Heart left ventricle (tissue), 16 donors: ENCODE results near the gene CAMTA1. TPM values are rescaled to one million over a fixed set of nuclear protein-coding genes. Genes with fewer than 3 reads are reported as not detected.

ENCODE experiments used
- ATAC-seq, 4 donors: fragments of 200-7000 bp; cut with Tn5 transposase; one replicate each; pipeline ENCODE4 v1.9.1; 2020 to 2022; ENCODE audit warnings: moderate library complexity in 4 of 4, mild to moderate bottlenecking in 3 of 4, moderate number of reproducible peaks in 1 of 4
- DNase-seq, 5 donors: peaks; one replicate each; pipeline ENCODE4 v3.0.0-alpha.2; 2020
- H3K27ac ChIP-seq, 12 donors: fragments of 200-600 bp; sonication (generic) in 4 of 12; one replicate each; pipeline versions ENCODE4 v1.5.0 to v1.8.0; 2016 to 2022; ENCODE audit warnings: mild to moderate bottlenecking in 2 of 12
- H3K27me3 ChIP-seq, 9 donors: fragments of 200-600 bp; sonication (generic) in 2 of 9; one replicate each; pipeline versions ENCODE4 v1.5.1 to v1.8.0; 2016 to 2022; ENCODE audit warnings: mild to moderate bottlenecking in 3 of 9
- H3K36me3 ChIP-seq, 9 donors: fragments of 200-600 bp; sonication (generic) in 2 of 9; one replicate each; pipeline versions ENCODE4 v1.5.0 to v1.8.0; 2018 to 2022; ENCODE audit warnings: mild to moderate bottlenecking in 2 of 9
- H3K4me1 ChIP-seq, 12 donors: fragments of 200-600 bp; sonication (generic) in 4 of 12; one replicate each; pipeline versions ENCODE4 v1.5.0 to v1.8.0; 2016 to 2022; ENCODE audit warnings: mild to moderate bottlenecking in 3 of 12
- H3K4me3 ChIP-seq, 12 donors: fragments of 200-600 bp; sonication (generic) in 4 of 12; one replicate each; pipeline versions ENCODE4 v1.5.0 to v1.8.0; 2017 to 2022; ENCODE audit warnings: mild to moderate bottlenecking in 9 of 12, moderate library complexity in 4 of 12
- H3K9me3 ChIP-seq, 12 donors: fragments of 200-600 bp; sonication (generic) in 4 of 12; one replicate each; pipeline versions ENCODE4 v1.5.0 to v1.8.0; 2016 to 2022; ENCODE audit warnings: mild to moderate bottlenecking in 1 of 12
- CTCF ChIP-seq, 12 donors: fragments of 200-600 bp; sonication (generic) in 4 of 12; IDR thresholded peaks; one replicate each; pipeline versions ENCODE4 v1.5.0 to v1.8.0; 2018 to 2022; ENCODE audit warnings: antibody characterized with exemption in 12 of 12, mild to moderate bottlenecking in 5 of 12
- POLR2A ChIP-seq, 2 donors: fragments of 450-650 bp; IDR thresholded peaks; one replicate each; pipeline ENCODE4 v1.6.1; 2017; ENCODE audit warnings: antibody characterized with exemption in 2 of 2, mild to moderate bottlenecking in 2 of 2, moderate library complexity in 2 of 2
- WGBS, 4 donors: extraction: QIAGEN DNeasy Blood & Tissue Kit in 2 of 4; methylation state at CpG; one replicate each; pipeline versions ENCODE4 v1.1.5 to v1.1.7; 2013 to 2018; 5-methylcytosine and 5-hydroxymethylcytosine counted together
- intact Hi-C, 10 donors: fragments of 100-400 bp; cut with DNase I; formaldehyde crosslinking; loops; one replicate each; pipeline versions ENCODE4 v1.11.1 to v1.14.2; 2022
- polyA plus RNA-seq, 2 donors: library from polyadenylated mRNA; stranded (reverse); fragments of 200-250 nt; gene quantifications; one replicate each; pipeline ENCODE4 v1.2.3, GENCODE V29; 2013
- total RNA-seq, 9 donors: library from RNA; depleted of rRNA in 2 of 9; stranded (reverse); fragments of >200 nt in 2 of 9; fragmentation: NEBNext Ultra II Directional in 3 of 9; extraction: Animal tissue kit (Norgen Biotek cat#: 25700) in 3 of 9; gene quantifications; one replicate each; pipeline versions ENCODE4 v1.1.0 to v1.2.4, GENCODE V29; 2016 to 2023
- donor health status: ischemic (EF 13 %, LVEDD 7.1; RV severe dilation, severe dysfunction).
- donor health status: healthy with polysubstance abuse.
- donor health status: DM: no; HTN: yes; CAD: no.
- donor health status: DM: no; HTN: no; CAD: no.
- donor health status: ischemic (EF 25% LVEDD 6.9; RV normal size, moderate dysfunction).
- donor health status: ischemic (EF 25% LVEDD 5.7; RV mildly dilated, moderate dysfunction).
- donor health status: healthy.
- donor health status: DM: yes; HTN: yes; CAD: no.
- donor health status: ischemic (EF 35%, LVEDD 5.7; RV mildly dilated, moderate dysfunction).
- donor health status: nonischemic (EF 11% LVEDD 7.7; RV severe dilation, severe dysfunction).
- donor health status: DM: yes; HTN: yes; CAD: no.
- donor health status: PGD.
- donor health status: ischemic (EF 29% LVEDD 5.4; RV normal size, mild dysfunction).
- donor health status: nonischemic (EF 23%, LVEDD 6.1; RV moderate dilation, normal function).

The CAMTA1 gene
- total and polyA plus RNA-seq, 11 donors = 114 to 303 (median 137) TPM

- no peaks in the 10 kb centered on the region for H3K9me3 ChIP-seq
- 95 to 97% (median 96%) methylated on average over 2 of the region's 2 CpGs for WGBS, 4 donors
- intact Hi-C loops = loop anchor here in 5 of 10 donors (5.0 to 10.0 kb wide), 6 partner anchors 83 to 163 kb away; no protein-coding TSS in a partner anchor
- no peaks in the 10 kb centered on the region for H3K27me3 ChIP-seq
- no peak overlapping the region for H3K27ac ChIP-seq
- peaks cover 0 to 12% (median 5%) of the 10 kb centered on the region in 9 donors for H3K36me3 ChIP-seq
- H3K4me1 ChIP-seq = peaks cover 0 to 9% (median 0%) of the 10 kb centered on the region in 12 donors
- no peak for ATAC-seq
- TF ChIP-seq POLR2A (IDR thresholded peaks at IDR 0.05) (no peak), CTCF (IDR thresholded peaks at IDR 0.05) (no peak)
- DNase-seq = no peak
- no peak overlapping the region for H3K4me3 ChIP-seq
Observed at GRCh38 chr1:6885426-6885825, 100.2 kb downstream of the CAMTA1 start.

GRCh38 chr1:6886523-6886922 is 101.3 kb downstream of the CAMTA1 start:
- H3K9me3 ChIP-seq = no peaks in the 10 kb centered on the region
- H3K36me3 ChIP-seq = peaks cover 0 to 12% (median 5%) of the 10 kb centered on the region in 9 donors
- intact Hi-C loops = loop anchor here in 6 of 10 donors (2.0 to 10.0 kb wide), 7 partner anchors 84 to 164 kb away; no protein-coding TSS in a partner anchor
- DNase-seq (no peak), ATAC-seq (no peak)
- H3K4me1 ChIP-seq = peaks cover 0 to 9% (median 0%) of the 10 kb centered on the region in 12 donors
- no peak for TF ChIP-seq CTCF (IDR thresholded peaks at IDR 0.05)
- TF ChIP-seq POLR2A (IDR thresholded peaks at IDR 0.05) = no peak
- WGBS, 4 donors = 96 to 100% (median 98%) methylated on average over 2 of the region's 2 CpGs
- H3K4me3 ChIP-seq = no peak overlapping the region
- H3K27ac ChIP-seq = no peak overlapping the region
- H3K27me3 ChIP-seq = no peaks in the 10 kb centered on the region

GRCh38 chr1:6888268-6888667 is 103.0 kb downstream of the CAMTA1 start:
- H3K9me3 ChIP-seq = no peaks in the 10 kb centered on the region
- H3K27ac ChIP-seq = no peak overlapping the region
- H3K4me1 ChIP-seq = peaks cover 0 to 9% (median 0%) of the 10 kb centered on the region in 12 donors
- H3K4me3 ChIP-seq = no peak overlapping the region
- intact Hi-C loops = loop anchor here in 5 of 10 donors (5.0 to 10.0 kb wide), 6 partner anchors 86 to 166 kb away; no protein-coding TSS in a partner anchor
- no peak for TF ChIP-seq CTCF (IDR thresholded peaks at IDR 0.05)
- no peak for TF ChIP-seq POLR2A (IDR thresholded peaks at IDR 0.05)
- DNase-seq (no peak), ATAC-seq (no peak)
- peaks cover 0 to 12% (median 5%) of the 10 kb centered on the region in 9 donors for H3K36me3 ChIP-seq
- 80 to 85% (median 85%) methylated on average over 3 of the region's 3 CpGs for WGBS, 4 donors
- no peaks in the 10 kb centered on the region for H3K27me3 ChIP-seq

GRCh38 chr1:6888870-6889269 is 103.6 kb downstream of the CAMTA1 start:
- no peak for TF ChIP-seq CTCF (IDR thresholded peaks at IDR 0.05)
- TF ChIP-seq POLR2A (IDR thresholded peaks at IDR 0.05) = no peak
- H3K9me3 ChIP-seq = no peaks in the 10 kb centered on the region
- peaks cover 0 to 12% (median 5%) of the 10 kb centered on the region in 9 donors for H3K36me3 ChIP-seq
- ATAC-seq (no peak), DNase-seq (no peak)
- WGBS, 4 donors = 83 to 87% (median 86%) methylated on average over 2 of the region's 2 CpGs
- no peak overlapping the region for H3K4me3 ChIP-seq
- no peaks in the 10 kb centered on the region for H3K27me3 ChIP-seq
- peaks cover 0 to 9% (median 0%) of the 10 kb centered on the region in 12 donors for H3K4me1 ChIP-seq
- intact Hi-C loops = loop anchor here in 5 of 10 donors (5.0 to 10.0 kb wide), 6 partner anchors 87 to 167 kb away; no protein-coding TSS in a partner anchor
- no peak overlapping the region for H3K27ac ChIP-seq
